C4-2B (cell line): ENCODE measurements around the gene DAP3.

Experiments used
- H3K27ac ChIP-seq: fragments of 450-650 bp; 2 replicates; pipeline ENCODE4 v1.5.1; 2017
- ZFX ChIP-seq: fragments of 450-650 bp; IDR thresholded peaks from 2 replicates; pipeline ENCODE4 v1.6.1; 2017
- TF ChIP-seq, protein P1 (sequence below): fragments of 450-650 bp; conservative IDR thresholded peaks from 2 replicates; pipeline ENCODE4 v1.5.1; 2017; ENCODE audit warnings: mild to moderate bottlenecking

DAP3 gene

DNA sequence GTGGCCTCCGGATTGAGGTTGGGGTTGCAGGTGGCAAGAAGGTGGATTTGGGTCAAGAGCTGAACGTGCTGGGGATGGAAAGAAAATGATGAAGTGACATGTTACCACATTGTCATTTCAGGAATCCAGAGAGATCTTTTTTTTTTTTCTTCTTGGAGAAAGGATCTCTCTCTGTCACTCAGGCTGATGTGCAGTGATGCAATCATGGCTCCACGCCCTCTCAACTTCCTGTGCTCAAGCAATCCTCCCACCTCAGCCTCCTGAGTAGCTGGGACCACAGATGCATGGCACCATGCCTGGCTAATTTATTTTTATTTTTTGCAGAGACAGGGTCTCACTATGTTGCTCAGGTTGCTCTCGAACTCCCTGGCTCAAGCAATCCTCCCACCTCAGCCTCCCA lies 87.5 kb downstream of the DAP3 start:
- TF ChIP-seq, protein P1, sequence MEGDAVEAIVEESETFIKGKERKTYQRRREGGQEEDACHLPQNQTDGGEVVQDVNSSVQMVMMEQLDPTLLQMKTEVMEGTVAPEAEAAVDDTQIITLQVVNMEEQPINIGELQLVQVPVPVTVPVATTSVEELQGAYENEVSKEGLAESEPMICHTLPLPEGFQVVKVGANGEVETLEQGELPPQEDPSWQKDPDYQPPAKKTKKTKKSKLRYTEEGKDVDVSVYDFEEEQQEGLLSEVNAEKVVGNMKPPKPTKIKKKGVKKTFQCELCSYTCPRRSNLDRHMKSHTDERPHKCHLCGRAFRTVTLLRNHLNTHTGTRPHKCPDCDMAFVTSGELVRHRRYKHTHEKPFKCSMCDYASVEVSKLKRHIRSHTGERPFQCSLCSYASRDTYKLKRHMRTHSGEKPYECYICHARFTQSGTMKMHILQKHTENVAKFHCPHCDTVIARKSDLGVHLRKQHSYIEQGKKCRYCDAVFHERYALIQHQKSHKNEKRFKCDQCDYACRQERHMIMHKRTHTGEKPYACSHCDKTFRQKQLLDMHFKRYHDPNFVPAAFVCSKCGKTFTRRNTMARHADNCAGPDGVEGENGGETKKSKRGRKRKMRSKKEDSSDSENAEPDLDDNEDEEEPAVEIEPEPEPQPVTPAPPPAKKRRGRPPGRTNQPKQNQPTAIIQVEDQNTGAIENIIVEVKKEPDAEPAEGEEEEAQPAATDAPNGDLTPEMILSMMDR = no peak
- TF ChIP-seq ZFX = no peak
- H3K27ac ChIP-seq = no peak overlapping the region

DNA sequence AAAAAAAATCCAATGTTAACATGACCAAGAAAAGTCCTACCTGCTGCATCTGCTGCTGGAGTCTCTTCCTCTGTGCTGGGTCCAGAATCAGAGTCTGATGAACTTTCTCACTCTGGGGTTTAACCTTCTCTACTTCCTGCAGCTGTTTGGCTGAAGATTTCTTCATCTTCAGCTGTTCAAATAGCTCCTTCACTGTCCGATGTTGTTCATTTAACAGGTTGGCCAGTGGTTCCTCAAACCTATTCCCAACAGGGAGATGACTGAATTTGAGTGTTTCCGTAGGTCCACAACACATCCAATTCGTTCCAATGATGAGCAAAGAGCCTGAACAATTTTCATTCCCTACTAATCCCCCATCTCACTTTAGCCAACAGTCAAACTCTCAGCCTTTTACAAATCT lies 88.7 kb downstream of the DAP3 start:
- no peak for TF ChIP-seq ZFX
- TF ChIP-seq, protein P1 = no peak
- H3K27ac ChIP-seq = no peak overlapping the region
